ENCODE data around the gene TRPM1. TPM values are rescaled to one million over a fixed set of nuclear protein-coding genes. Genes with fewer than 3 reads are reported as not detected.

Gene TRPM1
- total RNA-seq, 1 experiment from 2014 or later = 0.77 TPM

DNA sequence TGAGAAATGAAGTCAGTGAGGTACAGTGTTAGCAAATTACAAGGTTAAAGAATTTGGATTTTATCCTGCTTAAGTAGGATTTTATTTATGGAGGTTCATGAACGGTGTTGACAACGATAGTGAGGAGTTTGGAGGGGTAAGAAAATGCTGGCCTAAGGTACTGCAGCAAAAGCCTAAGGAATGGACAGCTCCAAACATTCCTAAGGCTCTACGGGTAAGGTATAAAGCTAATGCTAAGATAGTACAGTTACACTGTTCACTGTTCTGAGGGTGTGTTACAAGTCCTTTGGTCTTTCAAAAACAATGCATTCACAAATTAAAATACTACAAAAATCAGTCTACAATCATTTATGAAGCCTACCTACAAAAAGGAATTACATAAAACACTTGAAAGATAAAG is 117.4 kb downstream of the TRPM1 start:
- ChIA-PET POLR2A (no interaction called here), CTCF (interaction anchor here (3.9 kb wide), 1 partner anchor 145 kb away, joined by 17 read pairs; no protein-coding TSS in a partner anchor)
- no peak overlapping the region for H3K4me3 Mint-ChIP-seq
- H3K27ac Mint-ChIP-seq = no peak overlapping the region
- H3K9me3 Mint-ChIP-seq = no peaks in the 10 kb centered on the region
- DNase-seq (ENCODE audit: low spot score) (no peak), ATAC-seq (no peak)
- peaks cover 21% of the 10 kb centered on the region for H3K4me1 Mint-ChIP-seq
- TF ChIP-seq ZNF263 (CRISPR knock-in tag; IDR thresholded peaks at IDR 0.05; ENCODE audit: low read depth) (no peak), ZBTB21 (CRISPR knock-in tag; IDR thresholded peaks at IDR 0.05; ENCODE audit: borderline replicate concordance) (no peak)
- H3K27me3 Mint-ChIP-seq (ENCODE audit: low read depth) = no peaks in the 10 kb centered on the region
- peaks cover 7% of the 10 kb centered on the region; the same call in 1 of the 2 replicates for H3K36me3 Mint-ChIP-seq

GRCh38 chr15:30979457-30979856 is 122.1 kb downstream of the TRPM1 start:
- Mint-ChIP-seq H3K4me3 (no peak overlapping the region), H3K27ac (no peak overlapping the region), H3K27me3 (ENCODE audit: low read depth) (no peaks in the 10 kb centered on the region), H3K36me3 (peaks cover 4% of the 10 kb centered on the region; the same call in 1 of the 2 replicates), H3K9me3 (no peaks in the 10 kb centered on the region), H3K4me1 (peaks cover 14% of the 10 kb centered on the region)
- DNase-seq (ENCODE audit: low spot score) = no peak
- ChIA-PET CTCF (no interaction called here), POLR2A (no interaction called here)
- TF ChIP-seq SMAD3 (CRISPR knock-in tag; IDR thresholded peaks at IDR 0.05; ENCODE audit: borderline replicate concordance) (no peak), GABPB1 (CRISPR knock-in tag; IDR thresholded peaks at IDR 0.05) (no peak), SOX15 (CRISPR knock-in tag; IDR thresholded peaks at IDR 0.05) (no peak), ZNF423 (CRISPR knock-in tag; IDR thresholded peaks at IDR 0.05) (no peak), ATF3 (CRISPR knock-in tag; conservative IDR thresholded peaks at IDR 0.05) (no peak), ERG (CRISPR knock-in tag; IDR thresholded peaks at IDR 0.05) (no peak), MXD4 (CRISPR knock-in tag; IDR thresholded peaks at IDR 0.05; ENCODE audit: borderline replicate concordance) (no peak), ELF4 (CRISPR knock-in tag; IDR thresholded peaks at IDR 0.05; ENCODE audit: low read depth) (no peak), ZNF425 (CRISPR knock-in tag; conservative IDR thresholded peaks at IDR 0.05) (no peak), FOXJ3 (CRISPR knock-in tag; IDR thresholded peaks at IDR 0.05; ENCODE audit: borderline replicate concordance) (no peak), EMX1 (CRISPR knock-in tag; IDR thresholded peaks at IDR 0.05) (no peak), E2F4 (CRISPR knock-in tag; IDR thresholded peaks at IDR 0.05; ENCODE audit: borderline replicate concordance, low read depth) (no peak), AFF4 (CRISPR knock-in tag; IDR thresholded peaks at IDR 0.05; ENCODE audit: borderline replicate concordance) (no peak), ZBTB43 (CRISPR knock-in tag; IDR thresholded peaks at IDR 0.05) (no peak), ZNF671 (CRISPR knock-in tag; IDR thresholded peaks at IDR 0.05) (no peak), ZSCAN18 (CRISPR knock-in tag; IDR thresholded peaks at IDR 0.05) (no peak), ZNF232 (CRISPR knock-in tag; IDR thresholded peaks at IDR 0.05) (no peak)
- TF ChIP-seq, protein P1, sequence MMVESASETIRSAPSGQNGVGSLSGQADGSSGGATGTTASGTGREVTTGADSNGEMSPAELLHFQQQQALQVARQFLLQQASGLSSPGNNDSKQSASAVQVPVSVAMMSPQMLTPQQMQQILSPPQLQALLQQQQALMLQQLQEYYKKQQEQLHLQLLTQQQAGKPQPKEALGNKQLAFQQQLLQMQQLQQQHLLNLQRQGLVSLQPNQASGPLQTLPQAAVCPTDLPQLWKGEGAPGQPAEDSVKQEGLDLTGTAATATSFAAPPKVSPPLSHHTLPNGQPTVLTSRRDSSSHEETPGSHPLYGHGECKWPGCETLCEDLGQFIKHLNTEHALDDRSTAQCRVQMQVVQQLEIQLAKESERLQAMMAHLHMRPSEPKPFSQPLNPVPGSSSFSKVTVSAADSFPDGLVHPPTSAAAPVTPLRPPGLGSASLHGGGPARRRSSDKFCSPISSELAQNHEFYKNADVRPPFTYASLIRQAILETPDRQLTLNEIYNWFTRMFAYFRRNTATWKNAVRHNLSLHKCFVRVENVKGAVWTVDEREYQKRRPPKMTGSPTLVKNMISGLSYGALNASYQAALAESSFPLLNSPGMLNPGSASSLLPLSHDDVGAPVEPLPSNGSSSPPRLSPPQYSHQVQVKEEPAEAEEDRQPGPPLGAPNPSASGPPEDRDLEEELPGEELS (CRISPR knock-in tag; IDR thresholded peaks at IDR 0.05) = no peak
- ATAC-seq = no peak

All from WTC11 (cell line).